Measurements from ENCODE around the gene CD70. TPM values are rescaled to one million over a fixed set of nuclear protein-coding genes. Genes with fewer than 3 reads are reported as not detected.
"Not testable (repeated sequence)": the region's sequence is repeated elsewhere in the genome, so short reads cannot be mapped to it uniquely, and the experiment has no call there.

CD70 gene
- total RNA-seq (2014; rRNA removed; shearing (Covaris generic); ENCODE audit: low replicate concordance), result 17.2 and 32.7 TPM in 2 replicates

GRCh38 chr19:6590827-6591319 is at the start of gene CD70:
Gene CD70 (minus strand): TSS chr19:6591150. CDS start chr19:6591002, 148 bp downstream.
- Histone ChIP-seq H3K9me3 (no peaks in the 10 kb centered on the region), H3K27me3 (no peaks in the 10 kb centered on the region), H3K4me3 (peak within 1 kb of the TSS; percentile 51)

DNA sequence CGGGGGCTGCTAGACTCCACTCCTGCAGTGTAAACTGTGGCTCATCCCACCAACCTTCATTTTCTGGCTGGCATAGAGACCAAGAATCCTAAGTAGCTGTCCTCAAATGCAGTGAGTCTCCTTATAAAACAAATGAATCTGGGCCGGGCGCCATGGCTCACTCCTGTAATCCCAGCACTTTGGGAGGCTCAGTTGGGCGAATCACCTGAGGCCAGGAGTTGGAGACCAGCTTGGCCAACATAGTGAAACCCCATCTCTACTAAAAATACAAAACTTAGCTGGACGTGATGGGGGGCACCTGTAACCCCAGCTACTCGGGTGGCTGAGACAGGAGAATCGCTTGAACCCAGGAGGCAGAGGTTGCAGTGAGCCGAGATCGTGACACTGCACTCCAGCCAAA is 49.4 kb upstream of the CD70 start:
- not testable (repeated sequence) for H3K9me3 ChIP-seq, H3K36me3 ChIP-seq, DNase-seq, H3K27me3 ChIP-seq, H3K4me3 ChIP-seq

More at GRCh38 chr19:6590827-6591319, at the start of gene CD70:
- peak; percentile 55 for DNase-seq
- no peaks in the 10 kb centered on the region for H3K36me3 ChIP-seq

DNA sequence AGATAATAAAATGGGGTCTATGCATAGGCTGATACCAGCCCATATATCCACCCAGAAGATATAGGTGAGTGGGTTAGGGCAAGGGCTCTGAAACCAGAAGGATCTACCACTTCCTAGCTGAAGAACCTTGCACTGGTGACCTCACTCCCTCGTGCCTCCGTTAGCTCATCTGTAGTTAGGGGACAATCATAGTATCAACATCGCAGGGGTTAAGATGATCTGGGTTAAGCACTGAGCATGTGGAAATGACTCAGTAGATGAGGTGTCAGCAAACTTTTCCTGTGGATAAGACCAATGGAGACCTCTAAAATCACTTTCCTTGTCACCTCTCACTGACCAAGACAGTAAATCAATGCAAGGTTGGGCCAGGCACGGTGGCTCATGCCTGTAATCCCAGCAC is 48.5 kb upstream of the CD70 start:
- no peak for DNase-seq
- Histone ChIP-seq H3K9me3 (no peaks in the 10 kb centered on the region), H3K36me3 (no peaks in the 10 kb centered on the region), H3K27me3 (no peaks in the 10 kb centered on the region), H3K4me3 (no peak overlapping the region)

- not testable (repeated sequence) for H3K9me3 ChIP-seq, DNase-seq, H3K36me3 ChIP-seq, H3K4me3 ChIP-seq, H3K27me3 ChIP-seq
These were observed 42.5 kb upstream of the CD70 start for GRCh38 chr19:6633456-6633813.

- DNase-seq, result peak; percentile 70
- not testable (repeated sequence) for H3K36me3 ChIP-seq, H3K27me3 ChIP-seq, H3K4me3 ChIP-seq, H3K9me3 ChIP-seq
These were observed 42.0 kb upstream of the CD70 start for GRCh38 chr19:6632747-6633455.

- Histone ChIP-seq H3K4me3 (no peak overlapping the region), H3K36me3 (no peaks in the 10 kb centered on the region), H3K9me3 (no peaks in the 10 kb centered on the region), H3K27me3 (no peaks in the 10 kb centered on the region)
- DNase-seq, result peak; percentile 19
These were observed 41.2 kb upstream of the CD70 start for GRCh38 chr19:6632002-6632621.

- no peak for DNase-seq
- Histone ChIP-seq H3K36me3 (no peaks in the 10 kb centered on the region), H3K9me3 (peaks cover 2% of the 10 kb centered on the region; the same call in 1 of the 2 replicates), H3K4me3 (no peak overlapping the region), H3K27me3 (no peaks in the 10 kb centered on the region)
These were observed 35.8 kb upstream of the CD70 start for GRCh38 chr19:6626764-6627163.

GRCh38 chr19:6617374-6617773 is 26.4 kb upstream of the CD70 start:
- H3K9me3 ChIP-seq, result peaks cover 8% of the 10 kb centered on the region
- no peaks in the 10 kb centered on the region for H3K27me3 ChIP-seq
- H3K4me3 ChIP-seq, result no peak overlapping the region
- H3K36me3 ChIP-seq, result no peaks in the 10 kb centered on the region
- no peak for DNase-seq

DNA sequence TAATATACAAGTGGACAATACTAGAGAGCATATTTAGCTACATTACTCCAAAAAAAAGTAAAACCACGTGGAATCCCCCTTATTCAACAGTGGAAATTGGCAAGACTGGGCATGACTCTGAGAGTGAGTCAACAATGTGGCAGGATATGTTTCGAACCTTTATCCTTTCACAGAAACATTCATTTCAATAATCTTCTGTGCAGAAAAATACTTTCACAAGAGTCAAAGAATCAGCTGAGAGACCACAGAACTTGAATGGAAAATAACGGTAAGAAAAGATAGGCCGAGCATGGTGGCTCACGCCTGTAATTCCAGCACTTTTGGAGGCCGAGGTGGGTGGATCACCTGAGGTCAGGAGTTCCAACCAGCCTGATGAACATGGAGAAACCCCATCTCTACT is 25.1 kb upstream of the CD70 start:
- peak; percentile 70 for DNase-seq
- H3K36me3 ChIP-seq, result no peaks in the 10 kb centered on the region
- no peak overlapping the region for H3K4me3 ChIP-seq
- H3K27me3 ChIP-seq, result no peaks in the 10 kb centered on the region
- peaks cover 8% of the 10 kb centered on the region for H3K9me3 ChIP-seq

- Histone ChIP-seq H3K4me3 (no peak overlapping the region), H3K36me3 (no peaks in the 10 kb centered on the region), H3K27me3 (no peaks in the 10 kb centered on the region), H3K9me3 (no peaks in the 10 kb centered on the region)
- peak; percentile 51 for DNase-seq
These were observed 22.8 kb upstream of the CD70 start for GRCh38 chr19:6613711-6614110.

- Histone ChIP-seq H3K4me3 (peak overlapping the region; percentile 25; the same call in 1 of the 2 replicates), H3K36me3 (no peaks in the 10 kb centered on the region), H3K27me3 (no peaks in the 10 kb centered on the region), H3K9me3 (no peaks in the 10 kb centered on the region)
- DNase-seq, result peak; percentile 66
These were observed 20.2 kb upstream of the CD70 start for GRCh38 chr19:6610934-6611852.

DNA sequence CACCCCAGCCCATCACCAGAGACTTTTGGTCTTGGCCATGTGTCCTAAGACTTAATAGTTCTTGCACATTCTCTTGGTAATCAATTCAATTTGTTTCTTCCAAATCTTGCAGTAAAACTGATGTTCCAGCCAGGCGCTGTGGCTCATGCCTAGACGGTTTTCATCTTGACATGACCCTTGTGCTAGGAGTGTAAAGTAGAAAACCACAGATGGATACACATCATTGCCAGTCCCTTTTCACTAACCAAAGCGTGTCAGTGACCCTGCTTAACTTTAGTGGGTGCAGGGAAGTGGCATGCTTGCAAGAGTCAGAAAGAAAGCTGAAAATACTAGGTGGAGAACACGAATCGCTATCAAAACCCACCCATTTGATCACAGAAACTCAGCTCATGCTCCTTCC is 18.0 kb upstream of the CD70 start:
- Histone ChIP-seq H3K9me3 (no peaks in the 10 kb centered on the region), H3K36me3 (no peaks in the 10 kb centered on the region), H3K27me3 (no peaks in the 10 kb centered on the region), H3K4me3 (no peak overlapping the region)
- no peak for DNase-seq

GRCh38 chr19:6608146-6608545 is 17.2 kb upstream of the CD70 start:
- not testable (repeated sequence) for H3K36me3 ChIP-seq, H3K9me3 ChIP-seq, H3K27me3 ChIP-seq, H3K4me3 ChIP-seq, DNase-seq

DNA sequence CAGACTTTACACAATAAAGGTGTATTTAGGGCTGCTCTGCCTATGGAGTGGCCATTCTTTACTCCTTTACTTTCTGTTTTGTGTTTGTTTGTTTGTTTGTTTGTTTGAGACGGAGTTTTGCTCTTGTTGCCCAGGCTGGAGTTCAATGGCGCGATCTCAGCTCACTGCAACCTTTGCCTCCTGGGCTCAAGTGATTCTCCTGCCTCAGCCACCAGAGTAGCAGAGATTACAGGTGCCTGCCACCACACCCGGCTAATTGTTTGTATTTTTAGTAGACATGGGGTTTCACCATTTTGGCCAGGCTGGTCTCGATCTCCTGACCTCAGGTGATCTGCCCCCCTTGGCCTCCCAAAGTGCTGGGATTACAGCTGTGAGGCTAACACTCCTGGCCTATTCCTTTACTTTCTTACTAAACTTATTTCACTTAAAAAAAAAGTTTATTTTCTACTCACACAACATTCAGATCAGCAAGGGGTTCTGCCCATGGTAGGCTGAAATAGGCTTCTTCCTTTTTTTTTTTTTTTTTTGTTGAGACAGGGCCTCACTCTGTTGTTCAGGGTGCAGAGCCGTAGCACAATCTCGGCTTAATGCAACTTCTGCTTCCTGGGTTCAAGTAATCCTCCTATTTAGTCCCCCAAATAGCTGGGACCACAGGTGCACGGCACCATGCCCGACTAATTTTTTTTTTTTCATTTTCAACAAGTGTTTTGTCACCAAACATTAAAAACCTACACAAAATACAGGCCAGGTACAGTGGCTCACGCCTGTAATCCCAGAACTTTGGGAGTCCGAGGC is 15.5 kb upstream of the CD70 start:
- DNase-seq, H3K9me3 ChIP-seq: not testable (repeated sequence)

DNA sequence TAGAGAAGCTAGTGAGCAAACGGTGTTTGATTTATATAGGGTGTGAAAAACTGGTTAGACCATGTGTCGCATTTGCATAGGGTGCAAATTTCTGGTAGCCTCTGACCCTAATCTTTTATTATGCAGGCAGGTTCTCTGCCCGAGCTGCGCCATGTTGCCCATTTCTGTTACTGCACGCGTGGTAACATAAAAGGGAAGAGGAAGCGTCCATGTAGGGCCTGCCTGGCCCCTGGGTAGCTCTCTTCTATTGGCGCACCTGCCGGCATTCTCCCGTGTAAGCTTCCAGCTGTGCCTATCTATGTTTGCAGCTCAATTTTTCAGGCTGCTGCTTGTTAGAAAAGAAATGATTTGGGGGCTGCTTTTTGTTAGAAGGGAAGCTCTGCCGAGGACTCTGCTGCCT is 14.0 kb upstream of the CD70 start:
- H3K9me3 ChIP-seq, result no peaks in the 10 kb centered on the region

More for the DNA sequence above, 15.5 kb upstream of the CD70 start:
- H3K4me3 ChIP-seq, H3K27me3 ChIP-seq, H3K36me3 ChIP-seq: not testable (repeated sequence)

DNA sequence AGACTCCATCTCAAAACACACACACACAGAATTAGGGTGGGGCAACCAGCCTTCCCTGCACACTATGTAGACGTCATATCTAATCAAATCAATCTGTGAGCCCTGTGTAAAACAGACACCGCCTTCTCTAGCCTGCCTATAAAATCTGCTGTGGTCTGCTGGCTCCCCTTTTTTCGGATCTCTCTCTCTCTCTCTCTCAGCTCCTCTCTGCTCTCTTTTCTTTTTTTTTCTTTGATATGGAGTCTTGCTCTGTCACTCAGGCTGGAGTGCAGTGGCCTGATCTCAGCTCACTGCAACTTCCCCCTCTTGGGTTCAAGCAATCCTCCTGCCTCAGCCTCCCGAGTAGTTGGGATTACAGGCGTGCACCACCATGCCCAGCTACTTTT is 11.8 kb upstream of the CD70 start:
- no peaks in the 10 kb centered on the region for H3K36me3 ChIP-seq
- H3K4me3 ChIP-seq, result no peak overlapping the region
- no peaks in the 10 kb centered on the region for H3K9me3 ChIP-seq
- no peak for DNase-seq
- no peaks in the 10 kb centered on the region for H3K27me3 ChIP-seq

More for the DNA sequence above, 14.0 kb upstream of the CD70 start:
- no peak for DNase-seq
- Histone ChIP-seq H3K36me3 (no peaks in the 10 kb centered on the region), H3K27me3 (no peaks in the 10 kb centered on the region), H3K4me3 (no peak overlapping the region)
